ENCODE data around the gene SHOX.
"Not testable (repeated sequence)": the region's sequence is repeated elsewhere in the genome, so short reads cannot be mapped to it uniquely, and the experiment has no call there.

Gene SHOX

DNA sequence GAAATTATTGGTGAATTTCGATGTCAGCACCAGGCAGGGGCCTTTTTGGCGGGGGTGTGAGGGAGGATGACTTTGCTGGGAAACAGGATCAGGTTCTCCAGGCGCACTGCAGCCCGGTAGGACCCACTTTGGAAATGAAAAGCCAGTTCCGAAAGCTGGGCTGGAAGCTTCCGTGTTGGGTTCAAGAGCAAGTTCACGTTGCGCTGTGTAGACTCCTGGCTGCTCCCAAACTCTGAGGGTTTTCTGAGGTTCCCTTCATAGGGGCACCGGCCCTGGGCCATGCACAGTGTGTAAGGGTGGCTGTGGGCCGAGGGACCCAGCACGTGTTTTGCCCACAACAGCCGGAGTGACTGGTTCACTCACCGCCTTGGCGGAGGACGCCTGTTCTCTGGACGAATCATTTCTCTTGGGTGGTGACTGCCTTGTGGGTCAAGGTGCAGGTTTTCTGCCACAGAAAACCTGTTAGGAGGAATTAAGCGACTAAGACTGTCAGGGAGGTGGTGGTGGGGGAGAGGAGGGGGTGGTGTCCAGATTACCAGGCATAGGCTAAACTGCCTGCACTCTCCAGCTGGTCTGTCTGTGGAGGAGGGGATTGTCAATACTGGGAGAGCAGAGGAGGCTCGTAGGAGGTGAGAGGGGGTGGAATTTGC lies 8.0 kb downstream of the SHOX start:
- DNase-seq: no peak

DNA sequence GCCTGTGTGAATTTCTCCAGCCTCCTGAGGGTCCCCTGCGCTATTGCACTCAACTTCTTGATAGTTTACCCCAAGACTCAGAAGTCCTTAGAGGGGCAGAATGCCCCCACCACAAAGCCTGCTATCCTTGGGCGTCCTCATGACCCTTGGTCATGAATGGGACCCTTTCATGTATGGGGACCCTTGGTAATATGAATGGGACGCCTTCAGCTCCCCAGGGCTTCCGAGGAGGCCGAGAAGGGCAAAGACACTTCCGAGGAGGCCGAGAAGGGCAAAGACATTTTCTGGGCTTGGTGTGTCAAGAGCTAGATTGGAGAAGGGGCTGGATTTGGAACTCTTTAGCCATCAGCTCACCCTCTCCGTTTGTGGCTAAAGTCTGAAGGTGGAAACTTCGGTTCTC lies 8.6 kb downstream of the SHOX start:
- no peak for DNase-seq

DNA sequence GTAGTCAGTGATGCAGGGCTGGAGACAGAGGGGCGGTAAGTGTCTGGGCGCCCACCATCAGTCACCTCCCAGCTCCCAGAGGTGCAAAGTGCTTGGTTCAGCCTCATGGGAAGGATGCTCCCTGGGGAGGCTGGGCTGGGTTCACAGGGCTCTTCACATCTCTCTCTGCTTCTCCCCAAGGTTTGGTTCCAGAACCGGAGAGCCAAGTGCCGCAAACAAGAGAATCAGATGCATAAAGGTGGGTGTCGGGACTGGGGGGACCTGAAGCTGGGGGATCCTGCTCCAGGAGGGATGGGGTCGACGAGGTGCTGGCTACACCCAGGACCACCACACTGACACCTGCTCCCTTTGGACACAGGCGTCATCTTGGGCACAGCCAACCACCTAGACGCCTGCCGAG lies 10.1 kb downstream of the SHOX start:
- DNase-seq: no peak

DNA sequence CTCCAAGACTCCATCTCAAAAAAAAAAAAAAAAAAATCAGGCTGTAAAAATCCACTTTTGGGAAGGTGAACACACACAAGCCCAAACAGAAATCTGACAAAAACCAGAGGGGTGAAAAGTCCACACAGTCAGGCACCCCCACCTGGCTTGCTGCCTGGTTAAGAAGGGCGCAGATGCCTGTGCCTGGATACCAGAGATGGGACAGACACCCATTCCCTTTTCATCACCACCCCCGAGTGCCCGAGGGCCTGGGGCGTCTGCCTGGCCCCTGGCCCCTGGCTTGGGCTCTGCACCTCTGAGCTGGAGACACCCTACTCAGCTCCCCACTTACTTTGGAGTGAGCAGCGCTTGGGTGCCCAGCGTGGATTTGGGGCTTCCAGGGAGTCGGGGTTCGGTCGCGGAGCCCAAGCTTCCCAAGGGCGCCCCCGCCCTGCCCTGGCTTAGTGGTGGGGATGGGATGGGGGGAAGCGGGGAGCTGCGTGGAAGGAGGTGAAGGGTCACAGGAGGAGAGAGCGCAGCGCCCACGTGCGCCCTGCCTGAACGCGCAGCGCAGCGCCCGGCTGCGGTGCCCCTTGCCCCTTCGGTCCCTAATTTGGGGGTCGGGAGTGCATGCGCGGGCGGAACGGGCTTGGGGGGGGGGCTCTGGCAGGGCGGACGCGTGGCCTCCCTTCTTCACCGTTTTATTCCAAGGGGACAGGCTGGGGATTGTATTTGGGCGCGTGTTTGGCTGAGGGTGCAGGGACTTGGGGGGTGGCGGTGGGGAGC lies 11.3 kb downstream of the SHOX start:
- no peak for DNase-seq

DNA sequence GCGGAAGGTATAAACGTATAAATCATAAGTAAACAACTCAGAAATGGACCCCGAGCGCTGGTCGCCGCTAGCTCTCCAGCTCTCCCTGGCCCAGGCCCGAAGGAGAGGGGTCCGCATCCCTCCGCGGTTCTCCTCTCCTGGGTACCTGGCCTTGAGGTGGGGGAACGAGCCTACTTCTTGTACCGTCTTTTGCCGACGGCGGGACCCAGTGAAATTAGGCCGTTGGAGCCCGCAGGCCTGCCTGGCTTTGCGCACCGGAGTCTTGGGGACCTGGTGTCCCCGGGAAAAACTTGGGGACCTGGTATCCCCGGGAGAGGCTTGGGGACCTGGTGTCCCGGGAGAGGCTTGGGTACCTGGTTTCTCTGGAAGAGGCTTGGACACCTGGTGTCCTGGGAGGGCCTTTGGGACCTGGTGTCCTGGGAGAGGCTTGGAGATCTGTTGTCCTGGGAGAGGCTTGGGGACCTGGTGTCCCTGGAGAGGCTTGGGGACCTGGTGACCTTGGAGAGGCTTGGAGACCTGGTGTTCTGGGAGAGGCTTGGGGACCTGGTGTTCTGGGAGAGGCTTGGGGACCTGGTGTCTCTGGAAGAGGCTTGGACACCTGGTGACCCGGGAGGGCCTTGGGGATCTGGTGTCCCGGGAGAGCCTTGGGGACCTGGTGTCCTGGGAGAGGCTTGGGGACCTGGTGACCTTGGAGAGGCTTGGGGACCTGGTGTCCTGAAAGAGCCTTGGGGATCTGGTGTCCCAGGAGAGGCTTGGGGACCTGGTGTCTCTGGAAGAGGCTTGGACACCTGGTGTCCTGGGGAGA lies 12.0 kb downstream of the SHOX start:
- no peak for DNase-seq

DNA sequence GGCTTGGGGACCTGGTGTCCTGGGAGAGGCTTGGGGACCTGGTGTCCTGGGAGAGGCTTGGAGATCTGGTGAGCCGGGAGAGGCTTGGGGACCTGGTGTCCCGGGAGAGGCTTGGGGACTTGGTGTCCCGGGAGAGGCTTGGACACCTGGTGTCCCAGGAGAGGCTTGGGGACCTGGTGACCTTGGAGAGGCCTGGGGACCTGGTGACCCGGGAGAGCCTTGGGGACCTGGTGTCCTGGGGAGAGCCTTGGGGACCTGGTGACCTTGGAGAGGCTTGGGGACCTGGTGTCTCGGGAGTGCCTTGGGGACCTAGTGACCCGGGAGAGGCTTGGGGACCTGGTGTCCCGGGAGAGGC lies 12.6 kb downstream of the SHOX start:
- no peak for DNase-seq

DNA sequence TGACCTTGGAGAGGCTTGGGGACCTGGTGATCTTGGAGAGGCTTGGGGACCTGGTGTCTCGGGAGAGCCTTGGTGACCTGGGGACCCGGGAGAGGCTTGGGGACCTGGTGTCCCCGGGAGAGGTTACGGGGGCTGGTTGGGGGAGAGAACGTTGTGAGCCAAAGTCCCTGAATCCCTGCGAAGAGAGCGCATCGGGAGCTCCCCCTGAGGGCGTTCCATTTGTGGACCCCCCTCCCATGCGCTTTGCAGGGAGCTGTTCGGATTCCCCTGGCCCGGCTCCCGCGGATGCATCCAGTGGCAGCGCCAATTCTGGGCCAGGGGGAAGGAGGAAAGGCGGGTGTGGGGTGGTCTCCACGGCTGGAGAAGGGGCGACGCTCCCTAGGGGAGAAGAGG lies 13.3 kb downstream of the SHOX start:
- DNase-seq: no peak

DNA sequence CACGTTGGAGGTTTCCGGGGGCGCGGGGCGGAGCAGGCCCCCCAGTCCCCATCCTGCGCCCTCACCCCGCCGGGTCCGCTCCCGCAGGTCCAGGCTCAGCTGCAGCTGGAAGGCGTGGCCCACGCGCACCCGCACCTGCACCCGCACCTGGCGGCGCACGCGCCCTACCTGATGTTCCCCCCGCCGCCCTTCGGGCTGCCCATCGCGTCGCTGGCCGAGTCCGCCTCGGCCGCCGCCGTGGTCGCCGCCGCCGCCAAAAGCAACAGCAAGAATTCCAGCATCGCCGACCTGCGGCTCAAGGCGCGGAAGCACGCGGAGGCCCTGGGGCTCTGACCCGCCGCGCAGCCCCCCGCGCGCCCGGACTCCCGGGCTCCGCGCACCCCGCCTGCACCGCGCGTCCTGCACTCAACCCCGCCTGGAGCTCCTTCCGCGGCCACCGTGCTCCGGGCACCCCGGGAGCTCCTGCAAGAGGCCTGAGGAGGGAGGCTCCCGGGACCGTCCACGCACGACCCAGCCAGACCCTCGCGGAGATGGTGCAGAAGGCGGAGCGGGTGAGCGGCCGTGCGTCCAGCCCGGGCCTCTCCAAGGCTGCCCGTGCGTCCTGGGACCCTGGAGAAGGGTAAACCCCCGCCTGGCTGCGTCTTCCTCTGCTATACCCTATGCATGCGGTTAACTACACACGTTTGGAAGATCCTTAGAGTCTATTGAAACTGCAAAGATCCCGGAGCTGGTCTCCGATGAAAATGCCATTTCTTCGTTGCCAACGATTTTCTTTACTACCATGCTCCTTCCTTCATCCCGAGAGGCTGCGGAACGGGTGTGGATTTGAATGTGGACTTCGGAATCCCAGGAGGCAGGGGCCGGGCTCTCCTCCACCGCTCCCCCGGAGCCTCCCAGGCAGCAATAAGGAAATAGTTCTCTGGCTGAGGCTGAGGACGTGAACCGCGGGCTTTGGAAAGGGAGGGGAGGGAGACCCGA lies 14.0 kb downstream of the SHOX start:
- DNase-seq: no peak

DNA sequence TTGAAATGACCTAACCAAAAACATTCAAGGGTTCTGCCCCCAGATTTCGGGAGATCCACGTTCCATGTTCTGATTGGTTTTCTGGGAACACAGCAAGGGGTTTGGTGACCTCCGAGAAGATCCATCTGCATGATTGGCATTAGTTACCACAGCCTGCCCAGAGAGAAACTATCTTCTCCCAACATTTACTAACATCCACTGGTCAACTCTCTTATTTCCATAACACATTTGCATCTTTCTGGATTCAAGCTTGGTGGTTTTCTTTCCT lies 15.6 kb downstream of the SHOX start:
- no peak for DNase-seq

GRCh38 chrX:646796-647195 lies 16.2 kb downstream of the SHOX start:
- no peak for DNase-seq

DNA sequence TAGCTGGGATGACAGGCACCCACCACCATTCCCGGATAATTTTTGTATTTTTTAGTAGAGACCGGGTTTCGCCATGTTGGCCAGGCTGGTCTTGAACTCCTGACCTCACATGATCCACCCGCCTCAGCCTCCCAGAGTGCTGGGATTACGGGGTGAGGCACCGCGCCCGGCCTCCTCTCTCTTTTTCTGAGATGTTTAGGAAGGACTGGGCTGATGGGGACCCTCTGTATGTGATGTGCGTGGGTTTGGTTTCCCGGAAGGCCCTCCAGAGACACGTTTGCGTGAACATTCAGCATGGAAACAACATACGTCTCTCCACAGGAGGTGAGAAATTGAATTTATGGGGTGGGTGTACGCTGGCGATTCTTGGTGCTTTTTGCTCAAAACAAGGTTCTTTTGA lies 18.6 kb downstream of the SHOX start:
- no peak for DNase-seq

- no peak for DNase-seq
Measured at GRCh38 chrX:650324-650723, 19.7 kb downstream of the SHOX start.

DNA sequence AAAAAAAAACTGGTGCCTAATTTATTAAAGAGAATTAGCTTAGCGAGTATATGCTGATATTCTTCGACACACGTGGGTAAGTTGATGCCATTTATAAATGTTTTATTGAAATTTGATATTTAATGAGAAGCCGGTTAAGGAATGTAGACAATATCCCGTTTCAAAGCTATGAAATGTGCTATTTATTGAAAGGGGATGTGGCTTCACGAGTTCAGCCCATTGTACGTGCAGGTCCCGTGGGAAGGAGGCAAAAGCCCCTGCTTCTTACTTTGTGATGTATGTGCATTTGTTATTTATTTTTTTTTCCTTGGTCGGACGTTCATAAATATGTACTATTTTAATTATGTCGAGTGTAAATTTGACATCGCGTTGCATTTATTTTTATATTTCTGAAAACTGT lies 20.2 kb downstream of the SHOX start:
- no peak for DNase-seq

DNA sequence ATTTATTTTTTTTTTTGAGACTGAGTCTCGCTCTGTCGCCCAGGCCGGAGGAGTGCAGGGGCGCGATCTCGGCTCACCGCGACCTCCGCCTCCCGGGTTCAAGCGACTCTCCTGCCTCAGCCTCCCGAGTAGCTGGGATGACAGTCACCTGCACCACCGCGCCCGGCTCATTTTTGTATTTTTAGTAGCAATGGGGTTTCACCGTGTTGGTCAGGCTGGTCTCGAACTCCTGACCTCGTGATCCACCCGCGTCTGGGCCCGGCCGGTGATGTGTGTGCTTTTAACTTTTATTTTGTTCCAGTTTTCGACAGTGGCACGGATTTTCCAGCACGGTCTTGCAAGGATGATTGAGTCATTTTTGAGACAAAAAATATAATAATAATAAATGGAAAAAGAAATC lies 21.3 kb downstream of the SHOX start:
- not testable (repeated sequence) for DNase-seq

GRCh38 chrX:652341-652741 lies 21.8 kb downstream of the SHOX start:
- no peak for DNase-seq

DNA sequence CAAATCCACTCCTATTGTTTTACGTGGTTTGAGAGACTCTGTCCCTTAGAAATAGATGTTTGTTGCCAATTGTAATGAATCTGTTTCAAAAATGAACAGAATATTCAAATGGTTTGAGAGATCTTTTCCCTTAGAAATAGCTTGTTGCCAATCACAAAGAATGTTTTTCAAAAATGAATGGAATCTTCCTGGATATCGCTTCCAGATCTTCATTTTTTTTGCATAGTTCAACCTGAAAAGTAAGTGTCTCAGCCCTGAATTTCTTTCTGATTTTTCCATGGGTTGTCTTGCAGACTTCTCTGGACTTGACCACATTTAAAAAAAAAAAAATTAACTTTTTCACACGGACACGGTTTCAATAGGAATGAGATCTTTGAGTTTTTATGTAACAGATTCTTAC lies 22.7 kb downstream of the SHOX start:
- no peak for DNase-seq

DNA sequence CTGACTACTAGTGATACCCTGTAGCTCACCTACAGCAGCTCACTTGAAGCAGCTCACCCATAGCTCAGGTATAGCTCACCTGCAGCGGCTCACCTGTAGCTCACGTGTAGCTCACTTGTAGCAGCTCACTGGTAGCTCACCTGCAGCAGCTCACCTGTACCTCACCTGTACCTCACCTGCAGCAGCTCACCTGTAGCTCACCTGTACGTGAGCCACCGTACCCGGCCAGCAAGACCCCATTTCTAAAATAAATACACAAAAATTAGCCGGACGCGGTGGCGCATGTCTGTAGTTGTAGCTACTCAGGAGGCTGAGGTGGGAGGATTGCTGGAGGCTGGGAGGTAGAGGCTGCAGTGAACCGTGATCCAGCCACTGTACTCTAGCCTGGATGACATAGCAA lies 30.6 kb downstream of the SHOX start:
- DNase-seq: no peak

GRCh38 chrX:662126-662525 lies 31.5 kb downstream of the SHOX start:
- DNase-seq: no peak

DNA sequence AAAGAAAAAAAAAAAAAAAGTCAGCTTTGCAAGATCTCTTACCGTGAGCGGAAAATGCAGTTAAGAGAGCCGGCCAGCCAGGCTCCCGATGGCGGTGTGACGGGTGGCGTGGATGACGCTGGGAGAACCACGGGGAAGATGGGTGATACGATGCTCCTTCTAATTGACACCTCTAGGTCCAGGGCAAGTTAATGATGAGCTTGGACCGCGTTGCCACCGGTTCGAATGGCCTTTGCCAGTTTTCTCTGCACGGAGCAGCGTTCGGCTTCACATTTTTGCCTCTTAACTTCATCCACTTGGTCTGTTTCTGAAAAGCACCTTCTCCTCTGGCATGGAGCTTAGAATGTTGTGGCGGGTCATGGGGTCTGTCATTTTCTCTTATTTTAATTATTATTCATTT lies 33.2 kb downstream of the SHOX start:
- DNase-seq: no peak

- no peak for DNase-seq
Measured at GRCh38 chrX:666762-667720, 36.5 kb downstream of the SHOX start.

DNA sequence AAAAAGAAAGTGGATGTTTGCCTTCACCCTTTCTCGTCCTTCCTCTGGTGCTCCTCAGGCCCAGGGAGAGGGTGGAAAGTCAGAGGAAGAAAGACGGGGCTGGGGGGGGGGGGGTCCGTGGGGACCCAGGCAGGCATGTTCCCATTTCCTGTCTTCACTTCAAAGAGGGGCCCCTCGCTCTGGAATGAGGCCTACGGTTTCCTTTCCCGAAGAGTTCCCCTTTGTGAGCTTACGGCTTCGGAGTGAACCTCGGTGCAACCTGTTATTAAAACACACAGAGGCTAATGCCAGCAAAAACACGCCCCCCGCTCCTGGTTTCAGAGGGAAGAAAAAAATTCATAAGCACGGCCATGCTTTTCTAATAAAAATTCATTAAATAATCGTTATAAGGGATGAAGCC lies 40.1 kb downstream of the SHOX start:
- no peak for DNase-seq

GRCh38 chrX:672931-673330 lies 42.3 kb downstream of the SHOX start:
- no peak for DNase-seq
